H1 (cell line): Measurements from ENCODE around the gene CES3. TPM values are rescaled to one million over a fixed set of nuclear protein-coding genes. Genes with fewer than 3 reads are reported as not detected.

ENCODE experiments used
- CTCF ChIA-PET: fragments of 300-600 bp; sonication (Branson Sonifier 250); formaldehyde crosslinking; loops from one replicate; lab custom pipeline; 2021; ENCODE audit not compliant: partially characterized antibody; lab: Charles Lee
- POLR2A ChIA-PET: fragments of 300-600 bp; sonication (Branson Sonifier 250); formaldehyde crosslinking; loops from one replicate; lab custom pipeline; 2021; ENCODE audit warnings: inconsistent platforms; ENCODE audit not compliant: partially characterized antibody; lab: Charles Lee
- DNase-seq, 2 experiments: peaks; one replicate each; pipeline versions ENCODE4 v3.0.0 to v3.0.0-alpha.2; 2010 to 2022; ENCODE audit warnings: low spot score in 2 of 2, low read depth in 1 of 2, mixed read lengths in 1 of 2
- FAIRE-seq: peaks from 2 replicates; lab custom pipeline; 2011; peaks lifted over from hg19 to GRCh38; lab: Jason Lieb, UNC
- H2AFZ ChIP-seq: 2 replicates; pipeline ENCODE4 v1.8.1; 2012; ENCODE audit warnings: low read length, inconsistent platforms
- H2AK5ac ChIP-seq: 2 replicates; pipeline ENCODE4 v1.6.1; 2013; ENCODE audit warnings: low read depth, low read length
- H2BK120ac ChIP-seq: replicated peaks from 2 replicates; pipeline ENCODE3; 2013; ENCODE audit warnings: low read depth, low read length, inconsistent platforms
- H2BK12ac ChIP-seq: 2 replicates; pipeline ENCODE4 v1.6.1; 2013; ENCODE audit warnings: low read depth, low read length
- H2BK15ac ChIP-seq: 2 replicates; pipeline ENCODE4 v1.6.1; 2013; ENCODE audit warnings: low read length
- H2BK20ac ChIP-seq: 2 replicates; pipeline ENCODE4 v1.6.1; 2013; ENCODE audit warnings: low read length
- H2BK5ac ChIP-seq: 2 replicates; pipeline ENCODE4 v1.6.1; 2013; ENCODE audit warnings: low read depth, low read length
- H3K14ac ChIP-seq: 2 replicates; pipeline ENCODE4 v1.6.1; 2013; ENCODE audit warnings: inconsistent platforms; ENCODE audit not compliant: insufficient read length
- H3K18ac ChIP-seq: 2 replicates; pipeline ENCODE4 v1.6.1; 2013; ENCODE audit warnings: low read length; ENCODE audit errors: extremely low read depth
- H3K23ac ChIP-seq: 2 replicates; pipeline ENCODE4 v1.6.1; 2013; ENCODE audit warnings: inconsistent platforms; ENCODE audit not compliant: insufficient read length
- H3K23me2 ChIP-seq: 2 replicates; pipeline ENCODE4 v1.6.1; 2013; ENCODE audit warnings: low read depth, low read length
- H3K27ac ChIP-seq: 2 replicates; pipeline ENCODE4 v1.6.1; 2011; ENCODE audit warnings: low read depth, low read length, inconsistent platforms
- H3K27me3 ChIP-seq, 4 experiments: replicated peaks in 1 of 4; 1 replicate in 1 of 4; 2 replicates in 3 of 4; pipeline versions ENCODE4 v1.6.1 to v1.8.1; 2011 to 2013; ENCODE audit warnings: low read length in 3 of 4, mild to moderate bottlenecking in 3 of 4, inconsistent platforms in 2 of 4, mixed read lengths in 2 of 4, moderate library complexity in 1 of 4; ENCODE audit not compliant: control insufficient read depth in 3 of 4, insufficient read depth in 3 of 4; ENCODE audit errors: extremely low read depth in 1 of 4
- H3K36me3 ChIP-seq, 4 experiments: 2 replicates each; pipeline versions ENCODE4 v1.6.1 to v1.8.1; 2011 to 2013; ENCODE audit warnings: mild to moderate bottlenecking in 4 of 4, low read length in 3 of 4, moderate library complexity in 2 of 4, control low read depth in 1 of 4, inconsistent platforms in 1 of 4; ENCODE audit not compliant: insufficient read depth in 4 of 4, control insufficient read depth in 2 of 4
- H3K4ac ChIP-seq: replicated peaks from 2 replicates; pipeline ENCODE3; 2013; ENCODE audit warnings: low read length, low read depth, mixed read lengths, inconsistent platforms; ENCODE audit not compliant: insufficient read length
- H3K4me1 ChIP-seq, 4 experiments: replicated peaks in 1 of 4; 1 replicate in 1 of 4; 2 replicates in 3 of 4; pipeline versions ENCODE4 v1.6.1 to v1.8.1; 2011 to 2013; ENCODE audit warnings: low read length in 3 of 4, inconsistent platforms in 2 of 4, mixed read lengths in 1 of 4; ENCODE audit not compliant: insufficient read depth in 4 of 4, control insufficient read depth in 3 of 4
- H3K4me2 ChIP-seq, 2 experiments: 2 replicates each; pipeline versions ENCODE4 v1.6.1 to v1.8.1; 2011 to 2013; ENCODE audit warnings: low read depth in 2 of 2, low read length in 2 of 2, control low read depth in 1 of 2, inconsistent platforms in 1 of 2, mild to moderate bottlenecking in 1 of 2; ENCODE audit not compliant: insufficient read depth in 1 of 2
- H3K4me3 ChIP-seq, 4 experiments: fragments of 200-600, 300-600 bp in 1 of 4; sonication (generic), shearing (Covaris generic), sonication (Bioruptor Twin) in 1 of 4; 2 replicates each; pipeline versions ENCODE4 v1.5.1 to v1.8.1; 2011 to 2016; ENCODE audit warnings: low read length in 4 of 4, low read depth in 3 of 4, control low read depth in 2 of 4, inconsistent platforms in 2 of 4, mild to moderate bottlenecking in 2 of 4, mixed read lengths in 1 of 4, moderate library complexity in 1 of 4; ENCODE audit not compliant: insufficient read depth in 2 of 4; ENCODE audit errors: extremely low read depth in 1 of 4
- H3K56ac ChIP-seq: replicated peaks from 2 replicates; pipeline ENCODE3; 2013; ENCODE audit warnings: low read depth, mild to moderate bottlenecking, mixed read lengths, low read length, inconsistent platforms; ENCODE audit not compliant: insufficient read length
- H3K79me1 ChIP-seq: 2 replicates; pipeline ENCODE4 v1.6.1; 2013; ENCODE audit warnings: low read depth, low read length, control low read depth
- H3K79me2 ChIP-seq, 2 experiments: 2 replicates each; pipeline versions ENCODE4 v1.6.1 to v1.8.1; 2012 to 2013; ENCODE audit warnings: low read length in 2 of 2, mild to moderate bottlenecking in 2 of 2, inconsistent platforms in 1 of 2; ENCODE audit not compliant: insufficient read depth in 2 of 2, control insufficient read depth in 1 of 2
- H3K9ac ChIP-seq, 4 experiments: replicated peaks in 1 of 4; 1 replicate in 1 of 4; 2 replicates in 3 of 4; pipeline versions ENCODE4 v1.6.1 to v1.8.1; 2011 to 2013; ENCODE audit warnings: low read depth in 3 of 4, low read length in 3 of 4, control low read depth in 2 of 4, mild to moderate bottlenecking in 2 of 4, moderate library complexity in 2 of 4, inconsistent platforms in 1 of 4; ENCODE audit errors: extremely low read depth in 1 of 4
- H3K9me3 ChIP-seq, 2 experiments: 2 replicates each; pipeline versions ENCODE4 v1.6.1 to v1.8.1; 2012 to 2013; ENCODE audit warnings: mild to moderate bottlenecking in 2 of 2, moderate library complexity in 2 of 2, control low read depth in 1 of 2, inconsistent platforms in 1 of 2, low read depth in 1 of 2, low read length in 1 of 2, mixed read lengths in 1 of 2; ENCODE audit not compliant: insufficient read depth in 2 of 2
- H4K20me1 ChIP-seq, 2 experiments: replicated peaks in 1 of 2; 2 replicates each; pipeline versions ENCODE3 to v1.8.1; 2011 to 2013; ENCODE audit warnings: inconsistent platforms in 2 of 2, low read length in 2 of 2, mild to moderate bottlenecking in 1 of 2; ENCODE audit not compliant: insufficient read depth in 2 of 2, control insufficient read depth in 1 of 2
- H4K5ac ChIP-seq: 2 replicates; pipeline ENCODE4 v1.6.1; 2013; ENCODE audit warnings: low read length, low read depth, mixed read lengths, inconsistent platforms; ENCODE audit not compliant: insufficient read length
- H4K8ac ChIP-seq: 2 replicates; pipeline ENCODE4 v1.8.0; 2013; ENCODE audit warnings: mild to moderate bottlenecking, moderate library complexity, low read length, inconsistent platforms; ENCODE audit not compliant: insufficient read depth; ENCODE audit errors: extremely low read depth
- H4K91ac ChIP-seq: replicated peaks from 2 replicates; pipeline ENCODE3; 2013; ENCODE audit warnings: low read length, mixed read lengths, inconsistent platforms; ENCODE audit not compliant: insufficient read length
- ATF2 ChIP-seq: IDR thresholded peaks from 2 replicates; pipeline ENCODE4 v1.6.1; 2012; ENCODE audit warnings: low read length, inconsistent platforms
- BRCA1 ChIP-seq: IDR thresholded peaks from 2 replicates; pipeline ENCODE4 v1.6.1; 2012; ENCODE audit warnings: low read depth, low read length, improper control_type of control experiment
- CEBPB ChIP-seq: IDR thresholded peaks from 2 replicates; pipeline ENCODE4 v1.6.1; 2012; ENCODE audit warnings: low read depth, low read length
- SP2 ChIP-seq: IDR thresholded peaks from 2 replicates; pipeline ENCODE4 v1.6.1; 2012; ENCODE audit warnings: mild to moderate bottlenecking, low read length, inconsistent platforms
- polyA plus RNA-seq, 7 experiments: library from polyadenylated mRNA; depleted of rRNA in 3 of 7; stranded (reverse) in 5 of 7; unstranded in 2 of 7; fragments of >200 nt in 5 of 7; fragments of 200-250 nt in 2 of 7; gene quantifications; 1 replicate in 5 of 7; 2 replicates in 1 of 7; 4 replicates in 1 of 7; pipeline versions ENCODE4 v1.2.1 to v1.2.3, GENCODE V29; 2011 to 2013; ENCODE audit warnings: missing spikeins in 2 of 7, mixed read lengths in 2 of 7
- total RNA-seq: library from RNA; stranded (reverse); fragmentation: NEBNext Ultra II Directional; extraction: Animal tissue kit (Norgen Biotek cat#: 25700); gene quantifications from 2 replicates; pipeline ENCODE4 v1.2.1, GENCODE V29; 2021

Gene CES3
- total and polyA plus RNA-seq, 2 of the 8 experiments (the other 6 are each of a cell fraction or from before 2014, with no cell fraction given) = 1.6 to 2.2 TPM

- Histone ChIP-seq H3K4me2 (no peak overlapping the region), H3K36me3 (peaks cover 5 to 18% (median 15%) of the 10 kb centered on the region in 4 experiments; a peak in 7 of 8 replicates), H3K79me2 (no peaks in the 10 kb centered on the region), H3K4me3 (no peak overlapping the region), H3K9me3 (no peaks in the 10 kb centered on the region), H3K27ac (no peak overlapping the region), H3K23ac (no peak overlapping the region), H2BK120ac (no peak overlapping the region), H3K18ac (no peak overlapping the region), H4K8ac (no peak overlapping the region), H4K91ac (no peak overlapping the region), H3K56ac (no peak overlapping the region), H2BK12ac (no peak overlapping the region), H3K4me1 (peaks cover 0 to 5% (median 4%) of the 10 kb centered on the region in 4 experiments; a peak in 4 of 7 replicates), H2BK20ac (no peak overlapping the region), H2BK5ac (no peak overlapping the region), H3K23me2 (peaks cover 9% of the 10 kb centered on the region; the same call in 1 of the 2 replicates), H3K27me3 (peaks cover 0 to 9% (median 6%) of the 10 kb centered on the region in 4 experiments; a peak in 4 of 7 replicates), H4K20me1 (peaks cover 0 to 9% of the 10 kb centered on the region in 2 experiments), H3K4ac (no peak overlapping the region), H3K79me1 (peaks cover 2% of the 10 kb centered on the region; the same call in 1 of the 2 replicates), H2AFZ (no peak overlapping the region), H2BK15ac (no peak overlapping the region), H3K9ac (no peak overlapping the region), H4K5ac (no peak overlapping the region), H2AK5ac (no peak overlapping the region), H3K14ac (no peak overlapping the region)
- CTCF ChIA-PET = interaction anchor here (0.5 to 1.4 kb wide), 3 partner anchors 11 to 1900 kb away, joined by 3 read pairs; no protein-coding TSS in a partner anchor
- no peak for FAIRE-seq
- DNase-seq = no peak
- TF ChIP-seq SP2 (no peak), ATF2 (no peak), CEBPB (no peak), BRCA1 (no peak)
- POLR2A ChIA-PET = no interaction called here
Observed at GRCh38 chr16:66939366-66939765, 21.7 kb upstream of the CES3 start.
